GM12892 (cell line): ENCODE data around the gene NFIX.

Experiments used
- DNase-seq: peaks from one replicate; pipeline ENCODE4 v3.0.0; 2011; ENCODE audit not compliant: insufficient read length
- FAIRE-seq: peaks from 2 replicates; lab custom pipeline; 2011; peaks lifted over from hg19 to GRCh38; lab: Jason Lieb, UNC
- POLR2A ChIP-seq: IDR thresholded peaks from 2 replicates; pipeline ENCODE4 v1.6.1; 2011; ENCODE audit warnings: low read depth, low read length, control low read depth
- POLR2AphosphoS5 ChIP-seq: IDR thresholded peaks from 2 replicates; pipeline ENCODE4 v1.6.1; 2011; ENCODE audit warnings: low read depth, low read length, control low read depth
- TAF1 ChIP-seq: IDR thresholded peaks from 2 replicates; pipeline ENCODE4 v1.6.1; 2011; ENCODE audit warnings: low read depth, mild to moderate bottlenecking, control low read depth, low read length, borderline replicate concordance

The NFIX gene

GRCh38 chr19:13029301-13029880, 34.1 kb downstream of the NFIX start:
- FAIRE-seq (no peak), DNase-seq (no peak)
- no peak for TF ChIP-seq POLR2A
- TF ChIP-seq TAF1: no peak
- TF ChIP-seq POLR2AphosphoS5: no peak

DNA sequence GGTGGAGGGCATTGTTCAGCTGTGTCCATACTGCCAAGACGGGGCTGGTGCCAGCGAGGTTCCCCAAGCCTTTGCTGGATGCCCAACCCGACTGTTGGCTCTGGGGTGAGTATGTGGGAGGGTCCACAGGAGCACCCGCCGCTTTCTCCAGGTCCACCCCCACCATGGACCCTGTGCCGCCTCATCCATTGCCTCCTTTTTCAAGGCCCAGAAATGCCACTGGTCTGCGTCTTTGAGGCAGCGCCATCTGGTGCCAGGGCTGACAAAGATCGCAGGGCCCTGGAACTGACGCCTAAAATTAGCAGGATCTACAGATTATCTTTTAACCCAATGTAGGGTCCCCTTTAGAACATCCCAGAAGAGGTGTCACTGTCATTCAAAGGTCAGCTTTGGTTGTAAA, 34.6 kb downstream of the NFIX start:
- no peak for DNase-seq
- no peak for FAIRE-seq

GRCh38 chr19:13031917-13032623, 36.8 kb downstream of the NFIX start:
- FAIRE-seq (no peak), DNase-seq (no peak)
- no peak for TF ChIP-seq TAF1
- no peak for TF ChIP-seq POLR2A

More for the DNA sequence above, 34.6 kb downstream of the NFIX start:
- TF ChIP-seq POLR2AphosphoS5: no peak
- no peak for TF ChIP-seq POLR2A
- no peak for TF ChIP-seq TAF1

- no peak for DNase-seq
- no peak for TF ChIP-seq POLR2AphosphoS5
- TF ChIP-seq POLR2A: no peak
- no peak for TF ChIP-seq TAF1
- FAIRE-seq: no peak
These were observed 37.6 kb downstream of the NFIX start for GRCh38 chr19:13032837-13033236.

GRCh38 chr19:13033244-13033643, 38.0 kb downstream of the NFIX start:
- no peak for FAIRE-seq
- TF ChIP-seq TAF1 (no peak), POLR2AphosphoS5 (no peak), POLR2A (no peak)
- no peak for DNase-seq

- DNase-seq (peak; percentile 60), FAIRE-seq (peak; percentile 60)
- TF ChIP-seq POLR2AphosphoS5 (no peak), POLR2A (no peak), TAF1 (no peak)
These were observed 38.7 kb downstream of the NFIX start for GRCh38 chr19:13033819-13034611.

DNA sequence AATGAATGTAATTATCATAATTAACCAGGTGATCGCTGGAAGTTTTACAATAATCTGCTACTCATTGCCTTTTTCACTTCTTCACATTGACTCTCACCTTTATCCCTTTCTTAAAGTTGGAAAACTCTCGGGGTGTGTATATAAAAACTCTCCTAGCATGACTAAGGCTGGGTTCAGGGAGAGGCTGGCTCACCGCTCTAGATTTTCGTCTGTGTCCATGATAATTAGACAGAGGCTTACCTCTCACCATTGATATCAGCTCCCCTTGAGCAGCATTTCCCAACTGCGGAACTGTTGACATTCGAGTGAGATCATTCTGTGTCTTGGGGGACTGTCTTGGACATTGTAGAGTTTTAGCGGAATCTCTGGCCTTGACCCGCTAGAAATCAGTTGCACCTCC, 39.4 kb downstream of the NFIX start:
- TF ChIP-seq POLR2A (no peak), POLR2AphosphoS5 (no peak), TAF1 (no peak)
- FAIRE-seq (no peak), DNase-seq (no peak)

DNA sequence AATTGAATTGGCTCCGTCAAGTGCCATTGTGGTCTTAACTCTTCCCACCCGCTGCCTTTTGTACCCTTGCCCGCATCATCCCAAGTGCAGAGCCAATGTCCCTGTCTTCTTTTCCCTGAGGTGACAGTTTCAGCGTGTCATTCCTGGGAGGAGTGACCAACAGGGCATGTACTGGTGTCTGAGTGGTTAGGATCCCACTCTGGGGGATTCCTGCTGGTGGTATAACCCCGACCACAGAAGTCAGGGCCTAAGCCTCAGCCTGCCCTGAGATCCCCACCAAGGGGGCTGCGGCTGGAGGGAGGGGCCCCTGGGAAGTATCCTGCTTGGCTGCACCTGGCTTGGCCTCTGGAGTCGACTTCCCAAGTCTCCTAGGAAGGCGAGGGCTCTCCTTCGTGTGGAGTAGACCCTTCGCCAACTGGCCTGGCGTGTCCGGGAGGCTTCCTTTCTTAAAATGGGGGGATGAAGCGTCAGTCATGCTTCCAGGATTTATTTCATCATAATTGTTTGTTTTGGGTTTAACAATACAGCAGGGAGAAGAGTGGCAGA, 40.6 kb downstream of the NFIX start:
- DNase-seq: no peak
- no peak for TF ChIP-seq POLR2A
- TF ChIP-seq POLR2AphosphoS5: no peak
- no peak for TF ChIP-seq TAF1
- no peak for FAIRE-seq

DNA sequence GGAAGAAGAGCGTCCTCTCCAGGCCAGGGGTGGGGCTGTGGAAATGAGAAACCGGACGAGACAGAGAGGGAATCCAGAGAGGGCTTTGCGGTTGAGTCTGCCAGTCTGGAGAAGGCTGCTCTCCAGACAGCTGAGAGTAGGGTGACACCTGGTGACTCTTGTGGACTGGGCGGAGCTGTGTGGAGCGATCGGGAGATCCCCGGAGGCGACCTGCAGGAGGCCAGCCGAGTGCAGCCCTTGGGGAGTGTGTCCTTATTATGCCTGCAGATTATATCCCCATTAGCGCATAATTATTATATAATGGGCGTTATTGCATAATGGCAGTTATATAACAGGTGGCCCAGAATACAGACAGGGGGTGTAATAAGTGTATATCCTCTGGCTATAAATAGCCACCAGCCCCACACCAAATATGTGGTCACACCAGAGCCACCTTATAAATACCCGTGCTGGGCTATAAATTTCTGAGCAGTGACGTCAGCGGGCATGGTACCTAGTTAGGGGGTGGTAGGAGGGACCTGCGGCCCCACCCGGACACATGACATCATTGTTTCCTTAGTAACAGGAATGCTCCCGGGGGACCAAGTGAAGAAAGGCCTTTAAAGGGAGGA, 41.2 kb downstream of the NFIX start:
- DNase-seq (no peak), FAIRE-seq (no peak)
- TF ChIP-seq TAF1 (no peak), POLR2A (no peak), POLR2AphosphoS5 (no peak)

DNA sequence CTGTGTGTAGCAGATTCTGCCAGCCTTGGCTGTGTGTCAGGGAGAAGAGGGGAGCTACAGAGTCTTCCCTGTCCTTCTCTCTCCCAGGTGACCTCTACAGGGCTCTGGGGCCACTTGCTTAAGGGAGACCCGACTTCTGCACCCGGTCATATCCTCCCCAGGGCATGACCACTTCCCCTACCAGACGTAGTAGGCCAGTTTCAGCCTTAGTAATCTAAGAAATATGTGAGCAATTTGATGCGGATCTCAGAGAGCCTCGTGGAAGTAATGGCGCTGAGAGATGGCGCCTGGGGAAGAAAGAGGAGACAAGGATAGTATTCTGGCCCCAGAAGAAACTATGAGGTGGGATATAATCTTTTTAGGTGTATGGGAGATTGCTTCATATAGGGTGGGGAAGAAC, 41.9 kb downstream of the NFIX start:
- no peak for FAIRE-seq
- DNase-seq: no peak
- TF ChIP-seq TAF1: no peak
- TF ChIP-seq POLR2AphosphoS5: no peak
- no peak for TF ChIP-seq POLR2A

DNA sequence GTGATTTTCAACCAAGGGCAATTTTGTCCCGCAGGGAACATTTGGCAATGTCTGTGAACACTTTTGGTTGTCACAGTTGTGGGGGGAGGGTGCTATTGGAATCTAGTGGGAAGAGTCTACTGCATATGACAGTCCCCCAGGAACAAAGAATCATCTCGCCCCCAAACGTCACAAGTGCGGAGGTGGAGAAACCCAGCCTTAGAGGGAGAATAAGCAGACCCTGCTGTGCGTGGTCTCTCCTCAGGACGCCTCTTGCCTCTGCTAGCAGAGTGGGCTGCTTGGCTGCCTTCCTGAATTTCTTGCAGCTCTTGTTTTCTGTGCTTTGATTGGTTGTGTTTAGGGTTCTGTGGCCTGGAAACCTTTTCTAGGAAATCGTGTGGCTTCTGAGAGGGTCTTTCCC, 42.5 kb downstream of the NFIX start:
- DNase-seq (no peak), FAIRE-seq (no peak)
- TF ChIP-seq POLR2A (no peak), POLR2AphosphoS5 (no peak), TAF1 (no peak)
